SK-MEL-5 (cell line): Measurements from ENCODE around the gene SMAD6. TPM values are rescaled to one million over a fixed set of nuclear protein-coding genes. Genes with fewer than 3 reads are reported as not detected.

Experiments
- DNase-seq: peaks from one replicate; pipeline ENCODE4 v3.0.0-alpha.2; 2016; ENCODE audit warnings: low read depth, low spot score
- in situ Hi-C: cut with HindIII; loops from 2 replicates; pipeline ENCODE4 v1.10.0; 2016; ENCODE audit warnings: low sequenced_read_pairs, high pct_unique_total_duplicates, low pct_unique_long_range_greater_than_20kb
- total RNA-seq: library from RNA; depleted of rRNA; stranded (reverse); fragments of >200 nt; shearing (Covaris generic); gene quantifications from 2 replicates; pipeline ENCODE4 v1.2.3, GENCODE V29; 2014

SMAD6 gene
- total RNA-seq, 1 experiment from 2014 or later, result 4.6 TPM

- in situ Hi-C loops, result no loop called here
- no peak for DNase-seq
Measured at GRCh38 chr15:66758844-66759243, 56.8 kb downstream of the SMAD6 start.

- in situ Hi-C loops, result no loop called here
- DNase-seq, result no peak
Measured at GRCh38 chr15:66760097-66760967, 58.3 kb downstream of the SMAD6 start.

- no peak for DNase-seq
Measured at GRCh38 chr15:66760968-66761725, 59.1 kb downstream of the SMAD6 start.

GRCh38 chr15:66761726-66762595 lies 59.9 kb downstream of the SMAD6 start:
- DNase-seq, result no peak
- in situ Hi-C loops, result no loop called here

More at GRCh38 chr15:66760968-66761725, 59.1 kb downstream of the SMAD6 start:
- in situ Hi-C loops, result no loop called here

GRCh38 chr15:66763186-66764071 lies 61.4 kb downstream of the SMAD6 start:
- in situ Hi-C loops, result no loop called here
- DNase-seq, result no peak

- in situ Hi-C loops, result no loop called here
- DNase-seq, result no peak
Measured at GRCh38 chr15:66764072-66764786, 62.2 kb downstream of the SMAD6 start.

- in situ Hi-C loops, result no loop called here
- peak; percentile 90 for DNase-seq
Measured at GRCh38 chr15:66765478-66766281, 63.6 kb downstream of the SMAD6 start.

GRCh38 chr15:66766282-66767230 lies 64.5 kb downstream of the SMAD6 start:
- no peak for DNase-seq
- in situ Hi-C loops, result no loop called here

- in situ Hi-C loops, result no loop called here
- no peak for DNase-seq
Measured at GRCh38 chr15:66767240-66767659, 65.2 kb downstream of the SMAD6 start.

GRCh38 chr15:66768987-66769386 lies 67.0 kb downstream of the SMAD6 start:
- DNase-seq, result no peak
- in situ Hi-C loops, result no loop called here

GRCh38 chr15:66770518-66771350 lies 68.7 kb downstream of the SMAD6 start:
- DNase-seq, result no peak
- in situ Hi-C loops, result no loop called here

- DNase-seq, result no peak
- in situ Hi-C loops, result no loop called here
Measured at GRCh38 chr15:66771351-66771650, 69.3 kb downstream of the SMAD6 start.

- in situ Hi-C loops, result no loop called here
- no peak for DNase-seq
Measured at GRCh38 chr15:66772604-66773128, 70.6 kb downstream of the SMAD6 start.
